Activated CD4-positive, alpha-beta memory T cell treated with anti-CD3 and anti-CD28 coated beads, Interleukin-2, amount 10 ng/mL, durations not matched to agents 7 days and 5 days (primary cell): ENCODE data around the gene SURF2. TPM values are rescaled to one million over a fixed set of nuclear protein-coding genes. Genes with fewer than 3 reads are reported as not detected.

Experiments
- CTCF ChIA-PET: fragments of 350-600 bp; sonication (Branson Sonifier 250); formaldehyde crosslinking; loops from one replicate; lab custom pipeline; 2021; ENCODE audit warnings: antibody characterized with exemption, inconsistent platforms; lab: Charles Lee
- POLR2A ChIA-PET: fragments of 350-600 bp; sonication (Branson Sonifier 250); formaldehyde crosslinking; loops from one replicate; lab custom pipeline; 2021; ENCODE audit warnings: antibody characterized with exemption; lab: Charles Lee
- DNase-seq: peaks from one replicate; pipeline ENCODE4 v3.0.0-alpha.2; 2020
- H3K27ac Mint-ChIP-seq: one replicate; pipeline ENCODE4 v1.8.0; 2021; ENCODE audit warnings: mild to moderate bottlenecking, mixed read lengths
- H3K27me3 Mint-ChIP-seq: one replicate; pipeline ENCODE4 v1.8.0; 2021; ENCODE audit warnings: mixed read lengths
- H3K36me3 Mint-ChIP-seq: one replicate; pipeline ENCODE4 v1.8.0; 2021; ENCODE audit warnings: low read depth, mixed read lengths
- H3K4me1 Mint-ChIP-seq: one replicate; pipeline ENCODE4 v1.8.0; 2021; ENCODE audit warnings: mixed read lengths
- H3K4me3 Mint-ChIP-seq: one replicate; pipeline ENCODE4 v1.8.0; 2021; ENCODE audit warnings: mild to moderate bottlenecking, mixed read lengths
- H3K9me3 Mint-ChIP-seq: one replicate; pipeline ENCODE4 v1.8.0; 2021; ENCODE audit warnings: mixed read lengths
- total RNA-seq, 2 experiments: library from RNA; stranded (reverse); gene quantifications; one replicate each; pipeline ENCODE4 v1.2.3, GENCODE V29; 2021

Gene SURF2
- total RNA-seq, 2 experiments from 2014 or later = 10.2 TPM

DNA sequence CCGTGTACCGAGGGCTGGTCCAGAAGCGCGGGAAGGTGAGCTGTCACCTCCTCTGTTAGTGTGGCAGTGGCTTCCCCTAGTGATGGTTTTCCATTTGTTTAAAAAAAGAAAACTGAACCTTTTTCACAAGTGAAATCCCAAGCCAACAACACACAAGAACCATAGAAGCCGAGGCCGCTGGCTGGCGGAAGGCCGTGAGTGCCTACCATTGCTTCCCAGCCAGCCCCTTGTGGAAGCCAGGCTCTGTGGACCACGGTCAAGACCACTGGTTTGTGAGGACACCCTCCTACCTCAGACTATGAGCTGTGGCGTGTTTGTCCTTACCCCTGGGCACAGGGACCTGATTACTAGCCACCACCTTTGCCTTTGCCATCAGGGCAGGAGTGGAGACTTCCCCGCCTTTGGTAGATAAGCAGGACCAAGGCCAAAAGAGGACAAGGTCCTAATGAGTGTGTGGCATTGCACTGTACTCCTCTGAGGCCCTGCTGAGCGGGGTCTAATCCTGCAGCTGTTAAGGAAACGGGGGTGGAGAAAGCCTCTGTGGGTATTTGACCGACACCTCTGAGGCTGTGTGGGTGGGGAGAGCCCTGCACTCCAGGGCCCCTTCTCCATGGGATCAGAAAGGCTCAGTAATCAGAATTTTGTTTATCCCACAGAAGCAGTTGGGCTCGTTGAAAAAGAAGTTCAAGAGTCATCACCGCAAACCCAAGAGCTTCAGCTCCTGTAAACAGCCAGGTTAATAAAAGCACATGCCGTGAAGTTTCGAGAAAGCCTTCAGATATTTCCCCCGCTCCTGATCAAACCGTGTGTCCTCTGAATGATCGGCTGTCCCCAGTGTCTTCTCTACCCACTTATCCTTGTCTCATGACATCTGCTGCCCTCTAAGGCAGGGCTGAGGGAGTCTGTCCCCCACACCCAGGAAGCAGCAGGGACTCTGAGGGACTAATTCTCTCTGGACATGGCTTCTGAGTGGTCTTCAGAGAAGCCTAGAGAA, 4.3 kb downstream of the SURF2 start:
- Mint-ChIP-seq H3K27ac (peak overlapping the region; percentile 36), H3K4me1 (peaks cover 42% of the 10 kb centered on the region), H3K4me3 (no peak overlapping the region), H3K36me3 (peaks cover 52% of the 10 kb centered on the region), H3K9me3 (no peaks in the 10 kb centered on the region), H3K27me3 (no peaks in the 10 kb centered on the region)
- ChIA-PET POLR2A (interaction anchor here (1.0 to 8.5 kb wide), 4 partner anchors 10 to 42 kb away, joined by 3 to 277 read pairs (median 4); partner anchors contain the start of genes MED22, RPL7A, STKLD1 and SURF4), CTCF (interaction anchor here (1.5 kb wide), 1 partner anchor 10 kb away, joined by 6 read pairs; no protein-coding TSS in a partner anchor)
- DNase-seq = no peak

DNA sequence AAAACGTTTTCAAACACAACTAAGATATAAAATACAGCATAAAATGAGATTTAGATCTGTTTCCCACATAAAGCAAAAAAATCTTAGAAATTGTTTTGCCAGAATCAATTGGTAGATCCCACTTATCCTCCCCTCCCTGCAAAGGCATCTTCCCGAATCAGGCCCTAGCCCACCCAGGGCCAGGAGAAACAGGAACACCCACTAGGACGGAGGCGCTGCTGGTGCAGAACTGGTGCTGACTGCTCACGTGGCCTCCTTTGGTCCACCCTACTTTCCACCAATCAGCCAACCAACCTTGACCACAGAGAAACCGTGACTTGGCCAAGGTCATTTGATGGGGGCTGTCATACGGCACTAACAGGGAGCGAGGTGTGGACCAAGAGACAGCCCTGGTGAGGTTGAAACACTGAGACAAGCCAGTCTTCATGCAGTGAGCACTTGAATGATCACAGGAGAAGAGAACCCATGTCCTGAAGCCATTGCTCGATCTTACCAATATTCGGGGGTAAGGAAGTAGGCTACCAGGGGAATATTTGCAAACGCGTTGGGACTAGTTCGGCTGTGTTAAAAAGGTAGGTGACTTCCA, 5.2 kb downstream of the SURF2 start:
- Mint-ChIP-seq H3K4me1 (peaks cover 42% of the 10 kb centered on the region), H3K27ac (no peak overlapping the region), H3K36me3 (peaks cover 61% of the 10 kb centered on the region), H3K4me3 (no peak overlapping the region), H3K9me3 (no peaks in the 10 kb centered on the region), H3K27me3 (no peaks in the 10 kb centered on the region)
- CTCF ChIA-PET = interaction anchor here (0.9 kb wide), 1 partner anchor 10 kb away, joined by 3 read pairs; no protein-coding TSS in a partner anchor
- POLR2A ChIA-PET = interaction anchor here (1.2 to 8.5 kb wide), 5 partner anchors 10 to 14 kb away, joined by 4 to 277 read pairs (median 17); partner anchors contain the start of genes MED22, RPL7A, STKLD1 and SURF4
- DNase-seq = no peak

DNA sequence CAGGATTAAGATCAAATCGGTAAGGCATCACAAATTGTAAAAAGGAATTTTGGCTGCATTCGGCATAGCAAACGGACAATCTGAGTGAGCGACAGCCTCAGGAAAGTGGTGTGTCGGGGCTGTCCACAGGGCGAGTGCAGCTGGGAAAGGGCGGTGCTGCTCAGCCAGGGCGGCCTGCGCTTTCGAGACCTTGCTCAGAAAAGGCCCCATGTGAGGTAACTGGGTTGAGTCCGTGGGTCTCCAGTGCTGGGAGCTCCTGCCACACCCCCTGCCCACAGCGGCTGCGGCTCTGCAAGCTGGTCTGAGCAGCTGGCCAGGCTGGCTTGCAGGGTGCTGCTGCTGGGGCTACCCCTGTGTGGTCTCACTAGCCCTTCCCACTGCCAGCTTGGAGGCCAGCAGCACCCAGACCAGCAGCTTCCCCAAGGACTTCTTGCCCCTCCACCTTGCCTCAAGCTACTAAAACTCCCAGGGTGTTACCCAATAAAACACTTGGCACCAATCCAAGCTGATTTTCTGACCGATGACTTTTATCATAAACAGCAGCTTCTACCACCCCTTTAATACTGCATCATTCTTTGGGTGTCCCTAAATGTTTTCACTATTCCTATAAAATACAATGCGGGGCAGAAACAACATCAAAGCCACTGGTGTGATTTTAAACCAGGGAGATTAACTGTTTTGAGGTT, 6.2 kb downstream of the SURF2 start:
- no peak overlapping the region for H3K27ac Mint-ChIP-seq
- peaks cover 67% of the 10 kb centered on the region for H3K36me3 Mint-ChIP-seq
- ChIA-PET POLR2A (interaction anchor here (1.8 to 3.9 kb wide), 5 partner anchors 9 to 14 kb away, joined by 6 to 25 read pairs (median 16); partner anchors contain the start of genes MED22 and RPL7A), CTCF (interaction anchor here (0.5 to 0.9 kb wide), 2 partner anchors 9 to 415 kb away, joined by 3 read pairs; no protein-coding TSS in a partner anchor)
- H3K9me3 Mint-ChIP-seq = no peaks in the 10 kb centered on the region
- peaks cover 40% of the 10 kb centered on the region for H3K4me1 Mint-ChIP-seq
- no peak overlapping the region for H3K4me3 Mint-ChIP-seq
- H3K27me3 Mint-ChIP-seq = no peaks in the 10 kb centered on the region
- DNase-seq = no peak

DNA sequence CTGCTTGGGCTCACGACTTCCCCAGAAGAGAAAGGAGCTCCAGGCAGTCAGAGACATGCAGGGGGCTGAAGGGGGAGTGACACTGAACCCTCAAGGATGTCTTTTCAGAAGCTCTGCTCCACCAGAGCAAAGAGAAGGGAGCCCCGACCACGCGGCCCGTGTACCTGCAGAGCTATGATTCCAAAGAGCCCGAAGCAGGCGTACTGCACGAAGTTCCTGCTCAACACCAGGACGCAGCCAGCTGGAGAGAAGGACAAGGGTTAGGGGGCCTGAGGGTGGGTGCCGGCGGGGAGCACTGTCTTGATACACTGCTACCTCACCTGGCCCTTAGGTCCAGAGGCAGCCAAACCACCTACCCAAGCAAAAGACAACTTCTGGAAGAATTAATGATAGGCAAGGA, 10.1 kb downstream of the SURF2 start:
- no peak for DNase-seq
- Mint-ChIP-seq H3K36me3 (peaks cover 86% of the 10 kb centered on the region), H3K27ac (no peak overlapping the region), H3K4me1 (peaks cover 50% of the 10 kb centered on the region), H3K27me3 (no peaks in the 10 kb centered on the region), H3K9me3 (no peaks in the 10 kb centered on the region), H3K4me3 (no peak overlapping the region)
- CTCF ChIA-PET = no interaction called here
- POLR2A ChIA-PET = interaction anchor here (1.3 to 3.5 kb wide), 4 partner anchors 8 to 18 kb away, joined by 7 to 25 read pairs (median 16); partner anchors contain the start of genes MED22, RPL7A, SURF1 and SURF2

DNA sequence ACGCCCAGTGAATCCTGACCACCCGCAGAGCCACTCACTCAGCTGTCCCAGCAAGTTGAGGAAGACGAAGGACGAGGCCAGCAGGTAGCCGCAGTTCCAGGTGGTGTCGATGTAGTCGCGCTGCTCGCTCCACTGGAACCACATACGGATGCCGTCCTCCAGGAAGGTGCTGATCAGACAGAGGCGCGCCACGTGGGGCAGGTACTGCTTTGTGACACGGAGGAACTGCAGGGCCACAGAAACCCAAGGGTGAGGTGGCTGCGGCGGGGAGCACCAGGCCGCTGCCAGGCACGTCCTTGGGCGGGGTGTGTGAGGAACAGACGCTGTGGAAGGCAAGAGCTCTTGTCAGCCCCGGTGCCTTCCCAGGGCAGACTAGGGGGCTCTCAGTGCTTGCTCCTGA, 10.9 kb downstream of the SURF2 start:
- POLR2A ChIA-PET = interaction anchor here (0.9 to 3.5 kb wide), 4 partner anchors 8 to 19 kb away, joined by 3 to 25 read pairs (median 16); partner anchors contain the start of genes MED22, RPL7A, SURF1 and SURF2

DNA sequence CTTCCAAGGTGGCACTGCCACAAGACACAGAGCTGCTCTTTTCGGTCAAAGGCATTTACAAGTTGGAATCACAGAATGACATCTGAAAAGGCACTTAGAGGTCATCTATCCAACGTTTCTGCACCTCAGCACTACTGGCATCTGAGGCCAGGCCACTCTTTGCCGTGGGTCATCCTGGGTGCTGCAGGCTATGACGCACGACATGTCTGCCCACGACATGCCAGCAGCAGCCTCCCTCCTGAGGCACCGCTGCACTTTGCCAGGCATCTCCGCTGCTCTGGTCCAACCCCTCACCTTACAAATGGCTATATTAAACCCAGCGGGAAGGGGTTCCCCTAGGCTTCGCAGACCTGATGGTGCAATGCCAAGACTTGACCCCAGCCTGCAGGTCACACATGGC, 11.4 kb downstream of the SURF2 start:
- POLR2A ChIA-PET = interaction anchor here (0.9 to 3.5 kb wide), 4 partner anchors 11 to 20 kb away, joined by 3 to 25 read pairs (median 10); partner anchors contain the start of genes MED22, RPL7A, SURF1 and SURF2

More for the DNA sequence above, 10.9 kb downstream of the SURF2 start:
- Mint-ChIP-seq H3K4me1 (peaks cover 51% of the 10 kb centered on the region), H3K27me3 (no peaks in the 10 kb centered on the region), H3K9me3 (no peaks in the 10 kb centered on the region), H3K4me3 (no peak overlapping the region), H3K36me3 (peaks cover 82% of the 10 kb centered on the region), H3K27ac (no peak overlapping the region)
- no peak for DNase-seq
- CTCF ChIA-PET = no interaction called here

DNA sequence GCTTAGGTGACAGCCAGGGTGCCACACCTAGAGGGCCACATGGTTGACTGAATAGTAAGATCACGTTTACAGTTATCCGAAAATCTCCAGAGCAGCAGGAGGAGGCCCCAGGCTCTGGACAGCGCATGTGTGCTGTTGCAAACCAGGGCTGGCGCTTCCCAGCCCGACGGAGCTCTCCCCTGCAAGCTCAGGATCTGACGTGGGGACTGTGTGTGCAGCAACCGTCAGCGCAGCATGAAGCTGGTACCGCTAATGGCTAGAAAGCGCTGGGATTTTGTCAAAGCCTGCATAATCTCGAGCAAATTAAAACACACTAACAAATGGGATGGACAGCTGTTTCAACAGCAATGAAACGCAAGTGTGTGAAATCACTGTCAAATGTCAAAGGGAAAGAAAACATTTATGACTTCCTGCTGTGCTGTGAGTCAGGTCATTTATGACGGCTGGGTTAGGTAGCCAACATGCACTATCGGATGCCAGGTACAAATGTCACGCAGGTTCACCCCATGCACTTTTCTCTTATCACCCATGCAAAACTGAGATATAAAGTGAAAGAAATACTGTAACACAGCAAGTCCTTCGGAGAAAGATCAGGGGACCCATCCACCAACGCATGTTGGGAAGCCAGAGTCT, 12.0 kb downstream of the SURF2 start:
- POLR2A ChIA-PET = interaction anchor here (1.1 to 11.5 kb wide), 2 partner anchors 11 to 20 kb away, joined by 3 to 277 read pairs; partner anchors contain the start of genes MED22, RPL7A, SURF1 and SURF2
- H3K4me3 Mint-ChIP-seq = peak overlapping the region; percentile 29
- H3K27me3 Mint-ChIP-seq = no peaks in the 10 kb centered on the region
- no peak for DNase-seq
- CTCF ChIA-PET = interaction anchor here (1.1 kb wide), 1 partner anchor 11 kb away, joined by 4 read pairs; no protein-coding TSS in a partner anchor
- peaks cover 60% of the 10 kb centered on the region for H3K4me1 Mint-ChIP-seq
- H3K36me3 Mint-ChIP-seq = peaks cover 83% of the 10 kb centered on the region
- H3K9me3 Mint-ChIP-seq = no peaks in the 10 kb centered on the region
- H3K27ac Mint-ChIP-seq = peak overlapping the region; percentile 84

More for the DNA sequence above, 11.4 kb downstream of the SURF2 start:
- Mint-ChIP-seq H3K4me3 (no peak overlapping the region), H3K36me3 (peaks cover 83% of the 10 kb centered on the region), H3K4me1 (peaks cover 55% of the 10 kb centered on the region), H3K9me3 (no peaks in the 10 kb centered on the region), H3K27ac (no peak overlapping the region), H3K27me3 (no peaks in the 10 kb centered on the region)
- DNase-seq = no peak
- CTCF ChIA-PET = interaction anchor here (1.1 kb wide), 1 partner anchor 11 kb away, joined by 4 read pairs; no protein-coding TSS in a partner anchor

DNA sequence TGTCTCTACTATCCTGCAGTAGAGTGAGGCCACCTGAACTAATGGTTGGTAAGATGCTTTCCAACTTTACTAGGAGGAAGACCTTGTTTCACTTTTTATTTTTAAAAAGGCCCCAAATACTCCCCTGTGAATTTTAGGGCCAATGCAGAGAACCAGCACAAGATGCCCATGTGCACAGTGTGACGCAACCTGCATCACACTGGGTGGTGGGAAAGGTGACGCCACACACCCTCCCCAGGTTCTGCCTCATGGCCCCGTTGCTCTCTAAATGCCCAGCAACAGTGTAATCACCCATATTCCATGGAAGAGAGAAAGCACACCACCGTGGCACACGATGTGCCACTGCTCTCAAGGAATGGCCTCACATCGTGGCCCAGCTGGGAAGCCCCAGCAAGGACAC, 13.1 kb downstream of the SURF2 start:
- Mint-ChIP-seq H3K4me3 (peak overlapping the region; percentile 72), H3K27me3 (no peaks in the 10 kb centered on the region), H3K9me3 (no peaks in the 10 kb centered on the region), H3K36me3 (peaks cover 79% of the 10 kb centered on the region), H3K4me1 (peaks cover 68% of the 10 kb centered on the region), H3K27ac (peak overlapping the region; percentile 84)
- no peak for DNase-seq
- ChIA-PET POLR2A (interaction anchor here (1.7 to 11.6 kb wide), 3 partner anchors 12 to 339 kb away, joined by 5 to 397 read pairs (median 277); partner anchors contain the start of genes GTF3C5, MED22, RPL7A and SURF1), CTCF (interaction anchor here (3.0 to 6.3 kb wide), 2 partner anchors 14 to 21 kb away, joined by 22 to 59 read pairs; partner anchors contain the start of genes MED22, RPL7A, SURF1 and SURF2)

DNA sequence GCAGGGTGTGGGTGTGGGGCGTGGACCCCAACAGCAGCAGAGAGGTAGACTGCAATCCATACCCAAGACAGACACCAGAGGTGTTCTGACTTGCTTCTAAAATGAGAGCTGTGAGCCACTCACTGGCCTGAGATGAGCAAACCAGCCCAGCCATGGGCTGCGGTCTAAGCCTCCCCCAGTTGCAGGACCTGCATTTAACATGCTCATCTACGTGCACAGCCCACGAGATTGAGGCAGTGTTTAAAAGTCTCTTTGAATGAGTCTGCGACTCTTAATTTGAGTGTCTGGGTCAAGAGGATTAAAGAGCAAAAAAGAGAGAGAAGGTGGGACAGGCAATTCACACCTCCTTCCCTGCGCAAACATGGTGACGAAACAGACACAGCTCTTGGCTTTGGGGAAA, 13.6 kb downstream of the SURF2 start:
- no peak for DNase-seq
- Mint-ChIP-seq H3K36me3 (peaks cover 82% of the 10 kb centered on the region), H3K9me3 (no peaks in the 10 kb centered on the region), H3K27ac (peak overlapping the region; percentile 84), H3K27me3 (no peaks in the 10 kb centered on the region), H3K4me3 (peak overlapping the region; percentile 72), H3K4me1 (peaks cover 71% of the 10 kb centered on the region)
- ChIA-PET CTCF (interaction anchor here (1.7 to 6.3 kb wide), 4 partner anchors 14 to 117 kb away, joined by 5 to 59 read pairs (median 23); partner anchors contain the start of genes MED22, RPL7A, SURF1 and SURF2), POLR2A (interaction anchor here (1.7 to 11.6 kb wide), 4 partner anchors 13 to 339 kb away, joined by 4 to 397 read pairs (median 141); partner anchors contain the start of genes GTF3C5, MED22, RPL7A and SURF1)

DNA sequence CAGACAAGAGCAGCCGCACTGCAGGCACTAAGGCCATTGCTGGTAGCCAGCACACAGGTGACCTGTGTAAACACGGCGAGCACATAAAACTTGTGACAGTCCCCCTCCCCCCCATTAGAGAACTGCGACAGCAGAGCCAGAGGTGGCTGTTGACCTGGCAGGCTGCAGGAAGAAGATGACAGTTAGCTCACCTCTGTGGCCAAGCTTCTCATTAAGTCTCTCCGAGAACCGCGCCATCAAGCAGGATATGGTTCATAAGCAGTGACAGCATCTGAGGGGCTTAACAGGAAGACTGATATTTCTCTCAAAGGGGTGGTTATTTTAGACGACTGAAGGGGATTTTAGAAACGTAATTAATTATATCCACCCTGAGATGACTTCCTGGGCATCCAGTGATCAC, 14.3 kb downstream of the SURF2 start:
- Mint-ChIP-seq H3K4me3 (peak overlapping the region; percentile 72), H3K36me3 (peaks cover 77% of the 10 kb centered on the region), H3K27me3 (no peaks in the 10 kb centered on the region), H3K9me3 (no peaks in the 10 kb centered on the region), H3K4me1 (peaks cover 70% of the 10 kb centered on the region), H3K27ac (peak overlapping the region; percentile 84)
- ChIA-PET CTCF (interaction anchor here (0.7 to 6.3 kb wide), 14 partner anchors 10 to 340 kb away, joined by 3 to 59 read pairs (median 5); partner anchors contain the start of genes GTF3C5, MED22, RPL7A and SURF1), POLR2A (interaction anchor here (1.0 to 11.6 kb wide), 15 partner anchors 8 to 340 kb away, joined by 3 to 397 read pairs (median 5); partner anchors contain the start of genes GTF3C5, MED22, RPL7A and SLC2A6)
- DNase-seq = peak; percentile 69
